ENCODE results near the gene ADCY4. TPM values are rescaled to one million over a fixed set of nuclear protein-coding genes. Genes with fewer than 3 reads are reported as not detected.

Gene ADCY4
- total and polyA plus RNA-seq, 10 of the 15 experiments (the other 5 are each of a cell fraction or from before 2014, with no cell fraction given) = 0.05 to 0.87 (median 0.21) TPM; not detected in 1

DNA sequence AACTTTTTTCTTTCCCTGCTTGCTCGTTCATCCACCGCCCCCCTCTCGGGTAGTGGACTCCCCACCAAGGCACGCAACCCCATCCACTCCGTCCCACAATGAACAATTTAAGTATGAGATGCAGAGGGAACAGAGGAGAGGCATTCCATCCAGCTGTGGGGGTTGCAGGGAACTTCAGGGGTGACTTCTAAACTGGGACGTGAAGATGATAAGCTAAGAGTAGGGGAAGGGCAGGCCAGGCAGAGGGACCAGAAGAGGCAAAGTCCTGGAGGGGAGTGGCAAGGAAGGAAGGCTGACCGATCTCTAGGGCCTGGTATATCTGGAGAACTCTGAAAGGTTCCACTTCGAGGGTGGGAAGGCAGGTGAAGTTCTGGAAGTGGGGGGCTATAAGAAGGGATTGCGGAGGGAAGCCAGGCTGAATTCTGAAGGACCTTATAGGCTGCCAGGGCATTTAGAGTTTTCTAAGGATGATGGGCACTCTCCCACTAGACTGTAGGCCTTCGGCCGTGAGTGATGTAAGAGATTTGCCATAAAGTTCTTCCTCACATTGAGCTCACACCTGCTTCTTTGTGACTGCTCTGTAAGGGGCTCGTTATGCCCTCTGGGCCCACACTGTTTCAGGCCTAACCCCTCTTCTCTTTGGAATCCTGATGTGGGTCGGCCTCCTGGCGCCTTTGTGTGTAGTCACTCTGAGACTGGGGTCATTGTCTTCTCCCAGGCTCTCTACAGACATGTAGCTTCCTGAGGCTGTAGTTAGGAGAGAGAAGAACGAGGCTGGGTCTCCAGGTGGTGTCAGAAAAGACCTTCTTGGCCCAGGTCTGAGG lies 45.2 kb upstream of the ADCY4 start:
- FAIRE-seq (no peak), ATAC-seq (no peak), DNase-seq (ENCODE audit: low read depth, low spot score) (no peak)
- BruUV-seq (replicated peaks) = no TSS peak
- SMC1A ChIA-PET (ENCODE audit: uncharacterized antibody, unreplicated experiment) = interaction anchor here (1.1 to 1.3 kb wide), 3 partner anchors 9 to 15 kb away, joined by 3 to 4 read pairs (median 3); no protein-coding TSS in a partner anchor
- H3K9ac ChIP-seq (ENCODE audit: control insufficient read depth, insufficient read depth, low read length) = no peak overlapping the region
- no peak overlapping the region for H3K27ac ChIP-seq (ENCODE audit: control insufficient read depth, insufficient read depth)
- TF ChIP-seq KDM1A (IDR thresholded peaks at IDR 0.05; ENCODE audit: borderline replicate concordance) (no peak), PML (IDR thresholded peaks at IDR 0.05; ENCODE audit: low read length) (no peak), ZSCAN29 (IDR thresholded peaks at IDR 0.05) (no peak), EZH2 (IDR thresholded peaks at IDR 0.05; ENCODE audit: borderline replicate concordance, control insufficient read depth, low read depth, low read length) (no peak), MXI1 (IDR thresholded peaks at IDR 0.05; ENCODE audit: low read depth, low read length) (no peak), CEBPB (IDR thresholded peaks at IDR 0.05; ENCODE audit: borderline replicate concordance in 1 of 2, low read depth in 2 of 2, low read length in 2 of 2) (no peak), RFX5 (IDR thresholded peaks at IDR 0.05; ENCODE audit: low read depth, low read length) (no peak), RUNX3 (IDR thresholded peaks at IDR 0.05; ENCODE audit: low read length) (no peak)
- TF ChIP-seq, protein P1, sequence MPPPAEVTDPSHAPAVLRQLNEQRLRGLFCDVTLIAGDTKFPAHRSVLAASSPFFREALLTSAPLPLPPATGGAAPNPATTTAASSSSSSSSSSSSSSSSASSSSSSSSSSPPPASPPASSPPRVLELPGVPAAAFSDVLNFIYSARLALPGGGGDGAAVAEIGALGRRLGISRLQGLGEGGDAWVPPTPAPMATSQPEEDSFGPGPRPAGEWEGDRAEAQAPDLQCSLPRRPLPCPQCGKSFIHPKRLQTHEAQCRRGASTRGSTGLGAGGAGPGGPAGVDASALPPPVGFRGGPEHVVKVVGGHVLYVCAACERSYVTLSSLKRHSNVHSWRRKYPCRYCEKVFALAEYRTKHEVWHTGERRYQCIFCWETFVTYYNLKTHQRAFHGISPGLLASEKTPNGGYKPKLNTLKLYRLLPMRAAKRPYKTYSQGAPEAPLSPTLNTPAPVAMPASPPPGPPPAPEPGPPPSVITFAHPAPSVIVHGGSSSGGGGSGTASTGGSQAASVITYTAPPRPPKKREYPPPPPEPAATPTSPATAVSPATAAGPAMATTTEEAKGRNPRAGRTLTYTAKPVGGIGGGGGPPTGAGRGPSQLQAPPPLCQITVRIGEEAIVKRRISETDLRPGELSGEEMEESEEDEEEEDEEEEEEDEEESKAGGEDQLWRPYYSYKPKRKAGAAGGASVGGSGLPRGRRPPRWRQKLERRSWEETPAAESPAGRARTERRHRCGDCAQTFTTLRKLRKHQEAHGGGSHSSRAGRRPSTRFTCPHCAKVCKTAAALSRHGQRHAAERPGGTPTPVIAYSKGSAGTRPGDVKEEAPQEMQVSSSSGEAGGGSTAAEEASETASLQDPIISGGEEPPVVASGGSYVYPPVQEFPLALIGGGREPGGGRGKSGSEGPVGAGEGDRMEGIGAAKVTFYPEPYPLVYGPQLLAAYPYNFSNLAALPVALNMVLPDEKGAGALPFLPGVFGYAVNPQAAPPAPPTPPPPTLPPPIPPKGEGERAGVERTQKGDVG (CRISPR knock-in tag; IDR thresholded peaks at IDR 0.05) = no peak
- H3K9me3 ChIP-seq (replicated peaks; ENCODE audit: control insufficient read depth, insufficient read depth, low read length) = no peaks in the 10 kb centered on the region
- RAD21 ChIA-PET (ENCODE audit: unreplicated experiment) = interaction anchor here (1.1 to 1.3 kb wide), 3 partner anchors 10 to 49 kb away, joined by 3 to 5 read pairs (median 4); partner anchors contain the start of genes CBLN3 and KHNYN
- H4K20me1 ChIP-seq (ENCODE audit: control insufficient read depth, insufficient read depth) = no peaks in the 10 kb centered on the region
- CTCF ChIA-PET = interaction anchor here (1.1 to 1.4 kb wide), 3 partner anchors 9 to 47 kb away, joined by 3 to 6 read pairs (median 4); no protein-coding TSS in a partner anchor
- H3K36me3 ChIP-seq (ENCODE audit: control insufficient read depth in 2 of 2, insufficient read depth in 2 of 2, low read length in 1 of 2) = no peaks in the 10 kb centered on the region
- no peak overlapping the region for H3K4me2 ChIP-seq (ENCODE audit: control insufficient read depth, insufficient read depth)
- H3K4me1 ChIP-seq (ENCODE audit: control insufficient read depth, insufficient read depth, low read length) = no peaks in the 10 kb centered on the region
- in situ Hi-C loops (cut with MboI) (no loop called here), intact Hi-C loops (cut with micrococcal nuclease; ENCODE audit: unreplicated experiment) (no loop called here)
- no peaks in the 10 kb centered on the region for H3K79me2 ChIP-seq (ENCODE audit: control insufficient read depth, insufficient read depth, low read length)
- no peak overlapping the region for H3K4me3 ChIP-seq
- no peaks in the 10 kb centered on the region for H3K27me3 ChIP-seq (replicated peaks in 1 of 2; ENCODE audit: control insufficient read depth in 2 of 2, insufficient read depth in 2 of 2, low read length in 1 of 2)
- POLR2A ChIA-PET = no interaction called here
- H2AFZ ChIP-seq (ENCODE audit: control insufficient read depth, low read depth, low read length) = no peak overlapping the region
- WGBS (ENCODE audit: insufficient coverage, insufficient replicate concordance, low lambda C conversion rate, missing lambda C conversion rate) = 27% methylated on average over 15 of the region's 15 CpGs
